ENCODE results near the gene ARRB2.
"Not testable (repeated sequence)": the region's sequence is repeated elsewhere in the genome, so short reads cannot be mapped to it uniquely, and the experiment has no call there.

ARRB2 gene

DNA sequence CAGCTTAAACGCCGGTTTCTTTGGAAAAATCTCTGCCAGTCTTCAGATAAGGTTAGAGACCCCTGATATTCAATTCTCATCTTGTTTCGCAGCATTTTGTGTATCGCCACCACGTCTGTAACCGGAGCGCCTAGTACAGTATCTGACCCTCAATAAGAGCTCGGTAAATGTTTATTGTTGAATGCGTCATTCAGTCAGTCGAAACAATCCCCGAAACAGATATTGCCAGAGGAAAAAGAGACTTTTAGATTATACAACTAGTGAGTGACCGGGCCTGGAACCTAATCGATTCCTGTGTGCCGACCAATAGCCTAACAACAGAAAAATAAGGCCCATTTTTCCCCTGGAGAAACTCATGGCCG is 7.1 kb upstream of the ARRB2 start:
- no peak for DNase-seq

GRCh38 chr17:4704574-4704907 is 5.9 kb upstream of the ARRB2 start:
- DNase-seq: not testable (repeated sequence)

DNA sequence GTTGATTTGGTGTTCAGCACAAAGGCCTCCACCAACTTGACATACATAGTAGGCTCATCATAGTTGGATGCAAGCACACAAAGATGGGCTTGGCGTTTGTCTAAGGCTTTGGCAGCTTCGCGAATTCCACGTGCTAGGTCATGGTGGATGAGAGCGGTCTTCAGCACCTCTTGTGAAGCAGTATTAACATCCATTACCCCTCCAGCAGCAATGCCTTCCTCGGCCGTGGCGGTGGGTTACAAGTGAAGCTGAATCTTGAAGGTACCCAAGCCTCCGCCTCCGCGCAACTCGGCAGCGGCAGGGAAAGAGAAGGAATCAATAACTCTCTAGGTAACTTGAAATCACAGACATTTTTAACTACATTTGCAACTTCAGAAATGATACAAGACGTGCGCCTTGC is 5.4 kb upstream of the ARRB2 start:
- no peak for DNase-seq

DNA sequence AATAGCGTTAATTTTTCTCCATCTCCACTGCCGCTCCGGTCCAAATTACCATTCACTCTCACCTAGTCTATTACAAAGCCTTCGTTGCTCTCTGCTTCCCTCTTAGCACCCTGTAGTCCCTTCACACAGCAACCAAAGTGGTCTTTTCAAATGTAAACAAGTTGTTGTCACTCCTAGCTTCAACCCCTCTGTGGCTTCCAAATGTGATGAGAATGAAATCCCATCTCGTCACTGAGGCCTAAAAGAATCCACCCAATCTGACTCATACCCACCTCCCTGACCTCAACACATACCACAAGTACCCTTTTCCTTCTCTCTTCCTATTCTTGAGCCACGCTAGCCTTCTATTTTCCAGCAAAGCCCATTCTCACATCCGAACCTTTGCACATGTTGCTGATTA is 4.3 kb upstream of the ARRB2 start:
- DNase-seq: no peak

DNA sequence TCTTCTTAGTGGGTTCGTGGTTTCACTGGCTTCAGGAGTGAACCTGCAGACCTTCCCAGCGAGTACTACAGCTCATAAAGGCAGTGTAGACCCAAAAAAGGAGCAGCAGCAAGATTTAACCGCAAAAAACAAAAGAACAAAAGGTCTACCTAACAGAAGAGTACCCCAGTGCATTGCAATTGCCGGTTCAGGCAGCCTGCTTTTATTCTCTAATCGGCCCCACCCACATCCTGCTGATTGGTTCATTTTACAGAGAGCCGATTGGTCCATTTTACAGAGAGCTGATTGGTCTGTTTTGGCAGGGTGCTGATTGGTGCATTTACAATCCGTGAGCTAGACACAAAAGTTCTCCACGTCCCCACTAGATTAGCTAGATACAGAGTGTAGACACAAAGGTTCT is 2.0 kb upstream of the ARRB2 start:
- DNase-seq: peak; percentile 58

DNA sequence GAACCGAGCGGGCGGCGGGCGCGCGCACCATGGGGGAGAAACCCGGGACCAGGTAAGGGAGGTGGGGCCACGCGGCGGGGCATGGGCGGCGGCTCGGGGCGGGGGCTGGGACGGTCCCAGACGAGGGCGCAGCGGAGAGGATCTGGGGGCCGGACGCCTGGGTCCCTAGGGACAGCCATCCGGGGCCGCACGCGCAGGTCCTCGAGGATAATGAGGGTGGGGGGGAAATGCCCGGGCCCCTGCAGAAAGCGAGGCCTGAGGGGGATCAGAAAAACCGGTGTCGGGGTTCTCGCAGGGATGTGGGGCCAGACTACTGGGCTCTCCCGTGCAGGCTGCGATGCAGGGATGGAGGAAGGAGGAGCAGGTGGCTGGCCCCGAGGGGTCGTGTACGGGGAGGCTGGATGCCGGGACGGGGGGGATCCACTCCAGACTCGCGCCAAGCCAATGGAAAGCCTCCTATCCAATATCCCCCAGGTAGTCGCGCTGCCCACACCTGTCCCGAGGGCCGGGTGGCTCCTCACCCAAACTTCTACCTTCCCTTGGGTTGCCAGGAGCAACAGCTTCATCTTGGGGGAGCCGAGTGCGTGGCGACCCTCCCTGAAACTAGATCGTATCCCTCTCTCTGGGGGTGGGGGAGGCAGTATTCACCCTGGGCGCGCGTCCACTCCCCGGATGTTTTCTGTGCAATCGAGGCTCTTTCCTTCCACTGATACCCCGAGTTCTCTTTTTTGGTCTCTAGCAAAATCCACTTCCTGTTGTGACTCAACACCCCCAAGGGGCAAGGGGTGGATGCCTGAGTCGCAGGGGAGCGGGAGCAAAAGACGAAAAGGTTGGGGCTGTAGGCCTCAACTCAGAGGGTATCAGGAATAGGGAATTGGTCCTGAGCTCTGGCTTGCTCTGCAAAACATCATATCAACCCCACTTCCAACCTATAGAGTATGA is 532 bp downstream of the ARRB2 start:
- peak; percentile 45 for DNase-seq

DNA sequence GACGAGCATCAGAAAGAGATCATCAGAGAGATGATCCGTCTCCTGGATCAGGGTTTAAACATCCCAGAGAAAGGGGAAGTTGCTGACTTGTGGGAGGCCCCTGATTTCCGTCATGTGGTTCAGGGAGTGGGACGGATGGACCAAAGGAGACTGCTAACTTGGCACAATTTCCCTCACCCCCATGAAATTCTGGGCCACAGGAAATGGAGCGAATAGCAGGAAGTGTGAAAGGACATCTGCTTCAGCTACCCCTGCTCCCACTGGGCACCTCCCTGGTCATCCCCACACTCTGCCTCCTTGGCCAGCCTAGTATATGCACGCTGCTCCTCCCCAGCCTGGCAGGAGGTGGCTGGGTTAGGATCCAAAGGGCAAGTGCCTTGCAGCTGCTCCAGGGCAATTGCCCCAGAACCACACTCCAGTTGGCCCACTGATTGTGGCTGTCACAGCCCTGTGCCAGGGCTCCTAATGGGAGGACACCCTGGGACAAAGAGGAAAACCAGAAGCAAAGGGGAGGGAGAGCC is 1.3 kb downstream of the ARRB2 start:
- DNase-seq: no peak

- DNase-seq: no peak
These were observed 2.1 kb downstream of the ARRB2 start for GRCh38 chr17:4712526-4712925.

GRCh38 chr17:4714340-4715062 is 4.1 kb downstream of the ARRB2 start:
- not testable (repeated sequence) for DNase-seq

DNA sequence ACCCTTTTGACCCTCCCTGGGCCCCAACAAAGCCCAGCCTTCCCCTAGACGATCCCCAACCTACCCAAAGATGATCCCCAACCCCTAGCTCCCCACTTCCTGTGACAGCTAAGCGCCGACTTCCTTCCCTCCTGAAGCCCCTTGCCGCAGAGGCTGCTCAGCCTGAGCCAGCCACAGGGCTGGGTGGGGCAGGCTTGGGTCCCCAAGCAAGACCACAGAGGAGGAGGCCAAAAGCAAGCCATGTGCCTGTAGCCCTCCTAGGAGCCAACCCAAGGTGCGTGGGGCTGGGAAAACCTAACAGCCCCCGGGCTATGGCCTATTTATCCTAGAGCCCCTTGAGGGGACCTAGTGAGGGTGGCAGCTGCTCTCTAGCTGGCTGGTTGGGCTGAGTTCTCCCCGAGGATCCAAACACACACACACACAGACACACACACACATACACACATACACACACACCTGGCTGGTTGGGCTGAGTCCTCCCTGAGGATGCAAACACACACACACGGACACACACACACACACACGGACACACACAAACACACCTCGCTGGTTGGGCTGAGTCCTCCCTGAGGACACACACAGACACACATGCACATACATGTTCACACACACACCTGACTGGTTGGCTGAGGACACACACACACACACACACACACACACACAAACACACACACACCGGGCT is 4.8 kb downstream of the ARRB2 start:
- no peak for DNase-seq

DNA sequence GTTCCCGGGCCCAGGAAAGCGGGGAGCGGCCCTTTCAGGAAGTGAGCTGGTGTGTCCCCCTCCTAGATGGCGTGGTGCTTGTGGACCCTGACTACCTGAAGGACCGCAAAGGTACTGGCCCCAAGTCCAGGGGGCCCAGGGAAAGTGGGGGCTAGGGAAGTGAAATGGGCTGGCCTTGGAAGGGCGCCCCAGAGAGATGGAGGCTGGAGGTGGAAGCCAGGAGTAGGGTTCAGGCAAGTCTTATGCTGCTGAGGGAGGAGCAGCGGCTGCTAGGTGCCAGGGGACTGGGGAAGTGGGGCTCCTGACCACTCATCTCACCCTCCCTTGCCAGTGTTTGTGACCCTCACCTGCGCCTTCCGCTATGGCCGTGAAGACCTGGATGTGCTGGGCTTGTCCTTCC is 5.6 kb downstream of the ARRB2 start:
- no peak for DNase-seq

DNA sequence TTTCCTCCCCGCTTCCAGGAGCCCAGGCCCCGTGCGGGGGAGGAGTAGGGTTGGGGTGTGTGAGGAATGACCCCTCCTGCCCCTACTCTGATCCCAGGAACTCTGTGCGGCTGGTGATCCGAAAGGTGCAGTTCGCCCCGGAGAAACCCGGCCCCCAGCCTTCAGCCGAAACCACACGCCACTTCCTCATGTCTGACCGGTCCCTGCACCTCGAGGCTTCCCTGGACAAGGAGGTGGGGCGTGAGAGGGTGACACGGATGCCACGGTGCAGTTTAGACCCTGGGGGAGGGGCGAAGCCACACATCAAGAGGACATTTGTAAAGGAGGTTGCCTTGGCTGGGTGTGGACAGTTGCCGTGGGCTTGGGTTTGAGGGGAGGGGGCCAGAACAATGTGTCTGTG is 7.4 kb downstream of the ARRB2 start:
- no peak for DNase-seq

- no peak for DNase-seq
These were observed 7.8 kb downstream of the ARRB2 start for GRCh38 chr17:4718276-4718675.

DNA sequence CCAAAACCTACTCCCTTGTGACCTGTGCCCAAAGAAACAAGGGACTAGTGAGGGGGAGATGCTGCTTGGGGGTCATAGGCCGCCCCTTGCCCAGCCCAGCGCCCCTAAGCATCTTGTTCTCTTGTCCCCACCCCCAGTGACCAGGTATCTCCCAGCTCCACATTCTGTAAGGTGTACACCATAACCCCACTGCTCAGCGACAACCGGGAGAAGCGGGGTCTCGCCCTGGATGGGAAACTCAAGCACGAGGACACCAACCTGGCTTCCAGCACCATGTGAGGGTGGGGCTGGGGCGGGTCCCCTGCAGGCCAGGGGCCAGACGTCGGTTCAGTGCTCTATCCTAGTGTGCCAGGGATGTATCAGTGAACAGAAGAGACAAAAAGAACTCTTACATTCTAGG is 8.7 kb downstream of the ARRB2 start:
- no peak for DNase-seq

DNA sequence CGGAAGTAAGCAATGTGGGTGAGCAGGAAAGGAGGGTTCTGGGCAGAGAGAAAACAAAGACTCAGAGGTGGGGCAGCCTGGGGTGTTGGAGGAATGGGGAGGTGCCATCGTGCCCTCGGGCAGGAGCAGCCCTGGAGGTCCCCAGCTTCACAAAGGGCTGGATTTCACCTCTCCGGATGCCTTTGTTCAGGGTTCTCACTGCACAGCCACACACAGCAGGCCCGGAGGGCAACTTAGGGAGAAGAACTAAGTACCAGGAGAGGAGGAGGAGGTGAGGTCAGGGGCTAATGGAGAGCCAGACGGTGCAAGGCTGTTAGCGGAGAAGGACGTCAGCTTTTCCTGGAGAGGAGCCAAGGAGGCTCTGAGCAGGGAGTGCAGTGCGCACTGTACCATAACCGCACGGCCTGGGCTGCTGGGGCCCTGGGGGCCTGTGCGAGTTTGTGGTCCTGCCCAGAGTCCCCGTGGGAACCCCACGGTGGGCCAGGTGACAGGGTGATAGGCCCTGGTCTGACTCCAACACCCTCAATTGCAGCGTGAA is 9.3 kb downstream of the ARRB2 start:
- no peak for DNase-seq

GRCh38 chr17:4720787-4721186 is 10.4 kb downstream of the ARRB2 start:
- DNase-seq: no peak

GRCh38 chr17:4721203-4722135 is 11.0 kb downstream of the ARRB2 start:
- no peak for DNase-seq

DNA sequence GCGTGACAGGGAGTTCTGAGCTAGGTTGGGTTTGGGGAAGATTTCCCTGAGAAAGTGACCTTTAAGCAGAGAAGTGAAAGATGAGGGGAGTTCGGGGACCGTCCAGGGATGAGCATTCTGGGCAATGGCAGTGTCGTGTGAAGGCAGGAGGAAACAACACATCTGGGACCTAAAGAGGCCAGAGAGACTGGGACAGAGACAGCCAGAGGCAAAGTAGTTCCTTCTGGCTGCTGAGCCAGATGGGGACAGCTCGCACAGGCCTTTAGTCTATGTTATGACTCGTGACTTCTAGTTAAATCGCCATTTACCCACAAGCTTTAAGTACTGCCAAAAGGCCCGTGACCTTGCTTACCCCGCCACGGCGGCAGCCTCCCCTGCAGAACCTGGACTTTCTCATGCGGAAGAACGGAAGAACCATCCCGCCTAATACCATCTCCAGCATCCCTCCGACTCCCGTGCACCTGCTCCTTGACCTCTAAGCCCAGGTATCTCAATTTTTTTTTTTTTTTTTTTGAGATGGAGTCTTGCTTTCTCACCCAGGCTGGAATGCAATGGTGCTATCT is 12.3 kb downstream of the ARRB2 start:
- DNase-seq: no peak

DNA sequence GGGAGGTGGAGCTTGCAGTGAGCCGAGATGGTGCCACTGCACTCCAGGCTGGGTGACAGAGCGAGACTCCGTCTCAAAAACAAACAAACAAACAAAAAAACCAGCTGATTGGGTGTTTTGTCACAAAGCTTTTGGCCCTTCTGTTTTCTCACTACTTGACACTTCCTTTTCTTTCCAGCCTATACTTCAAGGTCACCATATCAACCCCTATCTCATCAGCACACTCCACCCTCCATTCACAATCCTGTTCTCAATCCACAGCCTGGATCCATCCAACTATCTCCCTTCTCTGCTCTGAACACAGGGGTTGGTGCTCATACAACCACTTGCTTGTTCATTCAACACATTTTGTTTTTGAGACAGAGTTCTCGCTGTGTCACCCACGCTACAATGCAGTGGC is 14.2 kb downstream of the ARRB2 start:
- no peak for DNase-seq

- DNase-seq: no peak
These were observed 15.3 kb downstream of the ARRB2 start for GRCh38 chr17:4725646-4726310.

DNA sequence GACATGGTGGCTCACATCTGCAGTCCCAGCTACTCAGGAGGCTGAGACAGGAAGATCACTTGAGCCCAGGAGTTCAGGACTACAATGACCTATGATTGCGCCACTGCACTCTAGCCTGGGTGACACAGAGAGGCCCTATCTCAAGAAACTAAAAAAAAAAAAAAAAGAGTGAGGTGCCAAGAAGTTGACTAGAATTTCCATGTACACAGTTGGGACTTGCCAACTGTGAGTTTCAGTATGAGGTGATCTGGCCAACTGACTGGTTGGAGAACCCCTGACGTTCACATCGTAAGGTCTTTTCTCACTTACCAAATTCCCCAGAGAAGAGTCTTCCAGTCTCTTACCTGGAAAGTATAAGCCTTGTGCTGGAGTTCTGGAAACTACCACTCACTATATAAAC is 17.7 kb downstream of the ARRB2 start:
- DNase-seq: no peak

All from activated naive CD4-positive, alpha-beta T cell treated with anti-CD3 and anti-CD28 coated beads, Interleukin-2, amount 50 U/mL, for 16 hours (primary cell).